ENCODE measurements around the gene DIAPH3.

The DIAPH3 gene

DNA sequence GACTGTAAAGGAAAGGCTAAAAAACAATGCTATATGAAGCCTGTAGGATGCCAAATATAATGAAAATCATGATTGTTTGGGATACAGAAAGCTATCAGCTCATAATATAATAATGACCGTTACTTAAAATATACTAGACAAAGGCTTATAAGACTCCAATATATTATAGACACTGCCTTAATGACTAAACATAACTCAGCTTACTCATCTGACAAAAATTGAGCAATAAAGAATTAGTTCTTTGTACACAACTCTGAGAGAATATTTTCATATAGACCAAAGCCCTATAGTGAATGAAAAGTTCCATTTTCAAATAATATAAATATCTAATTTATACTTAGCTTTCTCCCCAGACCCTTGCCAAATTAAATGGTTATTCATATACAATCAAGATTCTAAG is 283.3 kb downstream of the DIAPH3 start:
- DNase-seq (ENCODE audit: low read depth in 1 of 2, low spot score in 1 of 2) = no peak

DNA sequence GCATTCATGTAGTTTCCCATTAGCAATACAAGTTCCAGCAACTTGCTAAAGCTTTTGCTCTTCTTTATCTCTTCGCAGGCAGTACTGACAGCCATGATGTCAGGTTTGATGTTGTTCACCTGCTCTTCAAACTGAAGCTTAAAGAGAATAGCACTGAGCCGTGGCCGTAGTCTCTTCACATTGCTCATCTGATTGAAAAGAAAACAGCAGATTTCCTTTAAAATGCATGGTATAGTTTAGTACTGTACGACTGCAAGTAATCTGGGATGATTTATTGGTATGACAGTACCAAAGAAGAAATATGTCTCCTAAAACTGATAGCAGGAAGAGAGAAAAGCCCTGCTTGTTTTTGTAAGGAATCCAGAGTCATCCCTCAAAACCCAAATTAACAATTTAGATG is 284.4 kb downstream of the DIAPH3 start:
- no peak for DNase-seq (ENCODE audit: low read depth in 1 of 2, low spot score in 1 of 2)

DNA sequence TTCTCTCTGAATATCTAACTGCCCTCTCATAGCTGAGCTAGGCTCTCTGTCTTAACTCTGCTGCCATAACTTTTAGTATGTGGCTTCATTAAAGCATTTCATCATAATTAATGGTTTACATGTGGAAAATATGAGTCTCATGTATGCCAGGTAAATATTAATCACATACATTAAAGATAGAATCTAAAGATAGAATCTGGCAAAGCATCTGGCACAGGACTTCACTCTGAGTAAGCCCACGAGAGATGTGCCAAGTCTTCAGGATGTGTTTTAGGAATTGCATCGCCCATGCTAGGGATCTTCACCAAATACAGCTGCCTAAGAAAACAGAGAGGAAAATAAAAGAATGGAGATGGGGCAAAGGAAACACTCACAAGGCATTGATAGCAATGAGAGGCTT is 285.8 kb downstream of the DIAPH3 start:
- no peak for DNase-seq (ENCODE audit: low read depth in 1 of 2, low spot score in 1 of 2)

DNA sequence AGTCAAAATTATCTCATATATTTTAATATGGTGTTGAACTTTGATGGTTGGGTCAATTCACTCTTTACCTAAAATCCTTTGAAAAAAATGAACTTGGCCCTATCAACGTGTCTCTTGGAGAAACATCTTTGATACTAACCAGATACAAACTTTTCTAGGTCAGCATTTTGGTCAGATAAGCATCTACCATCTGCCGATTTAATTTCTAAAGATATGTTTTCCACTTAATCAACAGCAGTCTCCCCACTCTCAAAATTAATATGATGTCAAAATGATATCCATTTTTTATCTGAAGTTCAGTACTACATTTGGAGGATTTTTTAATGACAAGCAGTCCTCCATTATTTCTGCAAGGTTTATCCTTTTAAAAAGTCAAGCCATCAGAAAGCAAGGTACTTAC is 288.8 kb downstream of the DIAPH3 start:
- DNase-seq (ENCODE audit: low read depth in 1 of 2, low spot score in 1 of 2) = no peak

DNA sequence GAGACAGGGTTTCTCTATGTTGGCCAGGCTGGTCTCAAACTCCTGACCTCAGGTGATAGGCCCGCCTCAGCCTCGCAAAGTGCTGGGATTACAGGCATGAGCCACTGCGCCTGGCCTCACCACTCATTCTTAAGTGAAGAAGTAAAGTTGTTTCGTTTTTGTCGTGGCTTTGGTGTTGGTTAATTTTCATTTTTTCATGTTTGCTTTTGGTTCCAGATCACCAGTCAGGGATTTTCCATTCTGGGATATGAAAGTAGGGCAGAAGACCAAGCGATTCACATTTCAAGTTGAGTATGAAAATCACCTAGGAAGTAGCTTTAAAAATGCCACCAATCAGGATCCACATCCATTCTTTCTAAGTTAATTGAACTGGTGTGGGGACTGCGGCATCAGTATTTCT is 289.9 kb downstream of the DIAPH3 start:
- DNase-seq (ENCODE audit: low read depth in 1 of 2, low spot score in 1 of 2) = no peak

DNA sequence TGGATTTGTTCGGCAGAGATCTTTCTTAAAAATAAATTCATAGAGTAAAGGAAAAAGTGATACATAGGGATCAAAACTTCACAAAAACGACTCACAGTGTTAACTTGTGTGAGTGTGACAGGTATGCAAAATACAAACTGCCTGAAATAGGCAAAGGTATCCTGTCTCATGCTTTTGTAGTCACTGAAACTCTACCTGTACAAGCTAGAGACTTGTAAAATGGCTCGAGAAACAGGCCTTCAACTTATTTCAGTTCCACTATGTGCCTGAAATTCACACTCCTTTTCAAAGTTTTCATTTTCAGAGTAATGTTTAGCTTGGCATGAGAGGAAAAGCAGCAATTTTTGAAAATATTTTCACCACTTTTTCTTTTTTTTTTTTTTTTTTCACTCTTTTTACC is 290.4 kb downstream of the DIAPH3 start:
- DNase-seq (ENCODE audit: low read depth in 1 of 2, low spot score in 1 of 2) = no peak

DNA sequence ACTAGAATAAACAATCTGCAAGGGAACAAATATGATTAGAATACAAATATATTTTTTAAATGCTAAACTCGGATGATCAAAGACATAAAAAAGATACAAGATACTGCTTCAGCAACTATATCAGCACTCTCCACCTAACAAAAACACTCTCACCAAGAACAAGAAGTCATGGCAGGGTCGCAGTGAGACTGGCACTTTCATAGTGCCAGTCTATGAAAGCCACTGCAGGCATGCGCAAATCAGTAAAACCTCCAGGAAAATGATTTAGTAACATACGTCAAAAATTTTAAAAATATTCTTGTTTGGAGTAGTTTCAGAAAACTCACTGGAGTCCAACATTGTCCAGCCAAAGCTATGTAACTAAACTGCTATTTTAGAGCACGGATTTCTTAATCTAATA is 295.9 kb downstream of the DIAPH3 start:
- no peak for DNase-seq (ENCODE audit: low read depth in 1 of 2, low spot score in 1 of 2)

DNA sequence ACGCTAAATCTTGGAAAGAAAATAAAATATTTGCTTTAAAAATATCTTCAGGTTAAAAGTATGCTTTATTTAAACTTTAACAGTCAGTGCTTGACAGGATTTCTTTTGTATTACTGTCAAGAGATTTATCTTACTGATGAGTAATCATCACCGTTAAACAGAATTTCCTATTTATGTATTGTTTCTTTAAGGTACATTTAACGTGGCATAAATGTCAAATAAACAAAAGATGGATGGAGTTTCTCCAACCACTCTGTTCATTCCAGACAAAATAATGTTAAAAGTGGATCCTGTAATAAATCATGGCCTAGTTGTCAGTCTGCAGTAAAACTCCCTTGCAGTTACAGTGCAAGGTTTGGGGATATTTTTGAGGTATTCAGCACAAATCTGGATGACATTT is 298.3 kb downstream of the DIAPH3 start:
- DNase-seq (ENCODE audit: low read depth in 1 of 2, low spot score in 1 of 2) = no peak

DNA sequence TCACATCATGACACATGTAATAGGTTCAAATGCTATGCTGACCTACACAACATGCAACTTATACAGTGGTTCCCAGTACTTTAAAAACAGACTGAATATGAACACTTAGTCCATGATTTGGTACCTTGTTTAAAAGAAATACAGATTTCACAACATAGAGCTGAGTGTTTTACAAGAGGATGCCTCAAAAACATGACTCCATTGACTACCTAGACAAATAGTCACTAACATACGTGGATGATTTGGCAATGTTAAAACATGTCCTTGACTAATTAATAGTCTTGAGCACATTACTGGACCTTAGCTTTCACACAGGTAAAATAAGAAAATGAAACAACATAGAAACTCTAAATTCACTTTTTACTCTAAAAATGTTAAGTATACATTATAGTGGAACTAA is 300.1 kb downstream of the DIAPH3 start:
- DNase-seq (ENCODE audit: low read depth in 1 of 2, low spot score in 1 of 2) = no peak

DNA sequence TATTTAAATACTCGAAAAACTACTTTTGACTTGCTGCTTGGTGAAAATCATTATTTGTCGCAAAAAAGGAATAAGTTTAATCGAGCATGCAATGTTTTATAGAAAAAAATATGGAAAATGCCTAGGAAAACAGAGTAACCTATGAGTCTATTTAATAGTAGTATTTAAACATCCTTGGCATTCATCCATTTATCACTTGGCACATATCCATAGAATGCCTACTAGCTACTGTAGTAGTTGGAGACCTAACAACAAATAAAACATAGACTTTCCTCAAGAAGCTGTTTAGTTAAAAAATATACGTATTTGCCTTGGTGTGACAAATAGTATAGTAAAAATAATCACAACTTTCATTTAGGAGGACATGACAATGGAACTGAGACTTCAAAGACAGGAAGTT is 302.1 kb downstream of the DIAPH3 start:
- no peak for DNase-seq (ENCODE audit: low read depth in 1 of 2, low spot score in 1 of 2)

DNA sequence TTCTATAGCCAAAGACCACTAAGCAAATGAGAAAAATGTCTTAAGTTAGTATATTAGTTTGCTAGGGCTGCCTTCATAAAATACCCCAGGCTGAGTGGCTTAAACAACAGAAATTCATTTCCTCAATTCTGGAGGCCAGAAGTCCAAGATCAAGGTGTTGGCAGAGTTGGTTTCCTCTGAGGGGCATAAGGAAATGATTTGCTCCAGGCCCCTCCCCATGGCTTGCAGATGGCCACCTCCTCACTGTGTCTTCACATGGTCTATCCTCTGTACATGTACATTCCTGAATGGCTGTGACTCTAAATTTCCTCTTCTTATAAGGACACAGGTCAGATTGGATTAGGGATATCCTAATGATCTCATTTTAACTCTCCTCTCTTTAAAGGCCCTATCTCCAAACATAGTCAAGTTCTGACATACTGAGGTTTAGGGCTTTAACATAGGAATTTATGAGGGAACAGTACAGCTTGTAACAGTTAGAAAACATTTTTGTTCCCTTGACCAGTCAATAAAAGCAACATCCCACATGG is 307.4 kb downstream of the DIAPH3 start:
- no peak for DNase-seq (ENCODE audit: low read depth in 1 of 2, low spot score in 1 of 2)

DNA sequence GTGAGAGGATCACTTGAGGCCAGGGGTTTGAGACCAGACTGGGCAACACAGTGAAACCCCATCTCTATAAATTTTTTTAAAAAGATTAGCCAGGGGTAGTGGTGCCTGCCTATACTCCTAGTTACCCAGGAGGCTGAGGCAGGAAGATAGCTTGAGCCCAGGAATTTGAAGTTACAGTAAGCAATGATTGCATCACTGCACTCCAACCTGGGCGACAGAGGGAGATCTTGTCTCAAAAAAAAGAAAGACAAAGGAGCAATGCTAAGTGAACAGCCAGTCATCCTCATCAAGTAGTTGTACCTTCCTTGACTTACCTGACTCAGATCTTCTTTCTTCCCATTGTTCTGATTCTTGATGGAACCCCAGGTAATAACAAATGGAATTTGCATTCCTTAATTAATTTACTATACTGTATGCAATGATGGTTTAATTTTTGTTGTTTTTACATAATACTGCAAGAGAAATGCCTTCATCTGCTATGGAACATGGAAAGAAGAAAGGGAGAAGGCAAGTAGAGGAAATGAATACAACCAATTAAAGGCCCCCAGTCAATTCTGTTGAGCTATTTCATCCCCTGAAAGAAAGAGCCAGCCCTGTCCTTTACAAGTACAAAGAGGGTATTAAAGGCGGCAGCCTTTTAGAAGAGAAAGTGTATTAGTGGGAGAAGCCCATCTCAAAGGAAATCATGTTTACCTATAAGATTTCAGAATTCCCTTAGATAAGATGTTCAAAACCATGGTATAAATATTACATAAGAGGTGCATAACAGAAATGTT is 316.7 kb downstream of the DIAPH3 start:
- DNase-seq (ENCODE audit: low read depth in 1 of 2, low spot score in 1 of 2) = no peak

DNA sequence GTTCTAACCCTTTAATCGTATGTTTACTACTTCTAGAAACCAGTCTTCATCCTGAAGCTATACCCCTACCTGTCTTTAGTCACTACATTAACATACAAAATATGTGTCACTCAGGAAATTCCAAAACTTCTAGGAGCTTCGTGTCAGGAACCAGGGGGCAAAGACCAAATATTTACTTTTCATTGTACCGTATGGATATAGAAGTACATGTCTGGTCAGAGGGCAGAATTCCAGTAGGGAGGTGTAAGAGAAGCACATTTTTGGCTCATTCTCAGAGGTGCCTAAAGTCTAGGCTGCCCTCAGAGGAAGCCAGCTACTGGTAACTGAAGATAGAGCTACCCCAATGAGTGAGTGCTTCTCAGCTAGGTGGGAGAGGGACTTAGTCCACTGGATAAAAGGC is 320.7 kb downstream of the DIAPH3 start:
- DNase-seq (ENCODE audit: low read depth in 1 of 2, low spot score in 1 of 2) = no peak

DNA sequence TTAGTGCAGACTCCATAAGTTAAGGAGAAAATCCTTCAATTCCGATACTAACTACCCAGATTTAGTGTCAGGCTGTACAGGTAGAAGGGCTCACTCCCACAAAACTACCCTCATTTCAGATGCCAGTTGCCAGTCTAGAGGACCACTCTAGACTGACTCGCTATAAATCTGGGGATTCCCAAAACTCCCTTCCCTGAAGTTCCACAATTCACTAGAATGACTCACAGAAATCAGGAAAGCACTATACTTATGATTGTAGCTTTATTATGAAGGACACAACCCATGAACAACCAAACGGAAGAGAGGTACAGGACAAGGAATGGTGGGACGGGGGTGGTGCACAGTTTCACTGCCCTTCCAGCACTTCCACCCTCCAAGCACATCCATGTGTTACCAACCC is 321.2 kb downstream of the DIAPH3 start:
- no peak for DNase-seq (ENCODE audit: low read depth in 1 of 2, low spot score in 1 of 2)

DNA sequence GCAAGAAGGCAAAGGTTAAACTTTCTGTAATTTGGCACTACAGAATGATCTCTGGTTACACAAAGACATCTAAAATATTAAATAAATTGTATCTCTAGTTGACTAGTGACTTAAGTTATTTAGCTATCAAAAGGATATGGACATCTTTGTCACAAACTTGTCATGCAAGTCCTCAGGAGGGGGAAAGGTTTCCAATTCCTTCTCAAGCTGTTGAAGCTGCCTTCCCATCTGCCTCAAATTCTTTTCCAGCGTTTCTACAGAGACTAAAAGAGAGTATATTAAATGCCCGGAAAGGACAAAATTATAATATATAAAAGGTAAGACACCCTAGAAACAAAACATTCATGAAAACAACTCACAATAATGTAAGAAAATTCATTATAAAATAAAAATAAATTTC is 324.5 kb downstream of the DIAPH3 start:
- DNase-seq (ENCODE audit: low read depth in 1 of 2, low spot score in 1 of 2) = no peak

DNA sequence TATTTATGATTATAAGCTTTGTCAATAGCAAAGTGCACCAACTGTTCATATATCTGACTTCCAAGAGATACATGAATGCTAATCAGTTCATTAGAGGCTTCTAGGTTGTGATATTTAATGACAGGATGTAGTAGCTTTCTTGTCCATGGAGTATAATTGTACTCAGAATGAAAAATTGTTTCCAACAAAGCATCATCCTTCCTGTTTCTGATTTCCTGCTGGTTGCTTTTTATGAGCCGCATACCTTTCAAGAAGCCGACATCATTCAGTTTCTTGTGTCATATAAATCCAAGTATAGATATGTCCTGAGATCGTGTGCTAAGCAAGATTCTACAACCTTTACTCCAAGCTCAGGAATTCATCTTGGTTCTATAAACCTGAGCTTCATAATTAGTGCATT is 326.6 kb downstream of the DIAPH3 start:
- DNase-seq (ENCODE audit: low read depth in 1 of 2, low spot score in 1 of 2) = no peak

DNA sequence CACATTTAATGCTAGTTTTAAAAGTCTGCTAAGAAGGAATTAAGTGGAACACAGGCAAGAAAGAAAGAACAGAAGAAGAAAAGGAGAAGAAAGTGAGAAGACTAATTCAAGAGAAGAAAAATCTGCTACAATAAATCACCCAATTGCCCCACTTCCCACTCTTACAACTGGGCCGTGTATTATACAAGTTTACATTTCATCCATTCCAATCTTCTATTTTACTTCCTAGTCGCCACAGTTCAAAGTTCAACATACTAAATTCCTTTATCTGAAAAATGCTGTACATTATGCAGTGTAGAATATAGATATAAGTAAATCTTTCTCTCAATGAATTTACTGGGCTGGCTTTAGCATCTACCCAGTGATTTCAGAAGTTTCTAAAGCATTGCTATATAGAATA is 328.2 kb downstream of the DIAPH3 start:
- no peak for DNase-seq (ENCODE audit: low read depth in 1 of 2, low spot score in 1 of 2)

DNA sequence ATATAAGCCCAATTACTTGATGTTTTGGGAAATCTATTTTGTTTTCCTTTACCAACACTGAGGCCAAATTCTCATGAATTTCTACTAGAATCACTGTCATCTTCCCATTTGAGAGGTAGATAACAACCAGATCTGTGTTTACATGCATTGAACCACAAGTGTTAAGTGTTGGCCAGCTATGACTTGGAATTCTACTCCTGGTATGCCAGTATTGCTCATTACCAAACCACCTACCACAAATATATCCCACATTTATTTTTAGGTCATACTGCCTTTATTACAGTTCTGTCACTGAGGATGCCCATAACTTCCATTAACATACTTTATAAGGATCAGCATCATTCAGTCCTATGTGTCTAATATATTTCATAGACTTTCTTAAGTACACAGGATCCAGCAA is 328.9 kb downstream of the DIAPH3 start:
- DNase-seq (ENCODE audit: low read depth in 1 of 2, low spot score in 1 of 2) = no peak

DNA sequence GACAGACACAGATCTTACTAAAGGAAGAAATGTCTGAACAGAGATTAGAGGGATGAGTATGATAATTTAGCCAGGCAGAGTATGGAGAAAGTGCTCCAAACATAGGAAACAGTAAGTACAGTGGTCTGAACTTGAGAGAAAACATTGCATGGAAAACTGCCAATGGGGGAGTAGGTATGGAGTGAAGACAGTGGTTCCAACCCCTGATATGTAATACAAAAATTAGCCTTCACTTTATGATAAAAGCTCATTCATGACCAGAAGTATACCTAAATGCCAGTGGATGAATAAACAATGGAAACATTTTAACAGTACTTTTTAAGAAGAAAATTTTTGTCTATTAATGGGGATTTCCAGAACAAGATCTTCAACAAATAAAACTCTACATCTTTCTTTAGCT is 334.0 kb downstream of the DIAPH3 start:
- no peak for DNase-seq (ENCODE audit: low read depth in 1 of 2, low spot score in 1 of 2)

DNA sequence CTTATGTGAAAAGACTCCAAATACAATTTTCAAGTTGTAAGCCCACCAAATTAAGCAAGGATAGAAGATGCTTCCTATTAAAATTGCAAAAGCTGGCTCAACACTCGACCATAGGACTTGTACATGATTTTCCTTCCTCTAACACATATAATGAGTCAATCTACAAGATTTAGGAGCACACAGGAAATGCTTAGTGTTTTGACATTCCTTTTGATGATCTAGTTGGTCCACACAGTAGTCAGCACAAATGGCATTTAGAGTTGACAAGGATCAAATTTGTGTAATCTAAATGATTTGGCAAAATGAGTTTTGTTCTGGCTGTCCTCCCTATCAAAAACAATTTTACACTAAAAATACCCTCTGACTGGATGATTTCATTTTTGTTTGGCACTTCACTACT is 340.2 kb downstream of the DIAPH3 start:
- no peak for DNase-seq (ENCODE audit: low read depth in 1 of 2, low spot score in 1 of 2)

DNA sequence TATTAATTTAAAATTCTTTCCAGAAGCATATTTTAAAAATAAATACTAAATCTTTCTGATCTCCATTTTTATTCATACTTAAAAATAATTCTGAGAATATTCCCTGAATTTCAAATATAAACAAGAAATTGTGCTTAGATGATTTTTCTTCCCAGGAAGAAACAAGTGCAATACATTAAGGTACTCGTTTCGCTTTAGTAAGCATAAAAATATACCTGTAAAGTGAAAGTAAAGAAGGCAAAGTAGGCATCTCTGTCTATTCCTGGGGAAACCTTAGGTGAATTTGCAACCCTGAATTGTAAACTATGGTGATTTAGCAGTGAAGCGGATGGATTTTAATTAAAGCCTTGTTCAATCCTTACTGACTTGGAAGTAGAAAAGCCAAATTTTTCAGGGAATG is 354.2 kb downstream of the DIAPH3 start:
- no peak for DNase-seq (ENCODE audit: low read depth in 1 of 2, low spot score in 1 of 2)

DNA sequence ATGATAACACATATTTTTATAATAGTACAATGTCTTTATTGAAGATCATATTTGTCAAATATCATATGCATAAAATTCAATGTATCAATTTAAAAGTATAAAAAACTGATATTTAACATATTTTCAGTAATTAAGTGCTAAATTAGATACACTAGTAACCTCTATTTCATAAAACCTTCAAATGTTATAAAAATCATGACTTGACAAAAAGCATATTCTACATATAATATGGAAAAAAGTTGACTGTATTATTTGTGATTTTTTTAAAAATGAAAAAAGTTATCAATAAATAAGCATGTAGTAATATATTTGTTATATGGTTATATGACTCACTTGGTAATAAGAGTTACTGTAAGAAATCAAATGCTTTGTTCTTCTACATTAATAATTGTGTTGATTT is 356.9 kb downstream of the DIAPH3 start:
- DNase-seq (ENCODE audit: low read depth in 1 of 2, low spot score in 1 of 2) = no peak

DNA sequence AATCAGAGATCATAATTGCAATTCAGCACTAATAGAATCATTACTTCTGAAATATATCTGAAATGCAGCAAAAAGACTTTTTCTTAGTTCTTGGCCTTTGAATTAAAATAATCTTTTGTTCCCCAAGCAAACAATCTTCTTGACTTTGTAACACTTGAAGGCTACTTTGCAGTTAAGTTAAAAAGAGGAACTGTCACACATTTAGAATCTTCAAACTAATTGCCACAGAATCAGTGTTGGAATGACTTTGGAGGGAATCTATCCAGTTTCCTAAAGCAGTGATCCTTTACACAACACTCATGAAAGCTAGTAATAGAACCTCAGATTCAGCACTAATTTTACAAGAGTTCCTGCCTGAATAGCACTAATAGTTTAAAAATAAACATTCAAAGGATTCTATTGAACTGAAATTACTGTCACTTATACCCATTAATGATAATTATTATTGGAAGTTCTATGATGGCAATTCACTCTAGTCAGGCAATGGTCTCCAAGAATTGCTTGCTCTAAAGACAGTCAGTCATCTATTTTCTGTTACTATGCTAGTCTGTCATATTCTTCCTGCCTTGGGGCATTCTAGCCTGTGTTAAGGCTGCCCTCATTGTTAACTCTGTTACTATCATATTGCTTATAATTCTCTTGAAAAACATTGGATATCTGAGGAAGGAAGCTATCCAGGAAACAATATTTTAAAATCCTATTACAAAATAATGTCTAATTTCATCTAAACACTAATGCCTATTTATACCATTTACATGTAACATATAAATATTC is 362.4 kb downstream of the DIAPH3 start:
- DNase-seq (ENCODE audit: low read depth in 1 of 2, low spot score in 1 of 2) = no peak

All from activated T-helper 1 cell treated with anti-CD3 and anti-CD28 coated beads, Interleukin-2, amount 50 U/mL, for 16 hours (primary cell).